Endodermal cell (in vitro differentiated cells): ENCODE data around the gene LMOD1. TPM values are rescaled to one million over a fixed set of nuclear protein-coding genes. Genes with fewer than 3 reads are reported as not detected.

Source experiments
- DNase-seq: peaks from one replicate; pipeline ENCODE4 v3.0.0-alpha.2; 2017
- H3K27ac ChIP-seq: 2 replicates; pipeline ENCODE4 v1.5.1; 2013; ENCODE audit warnings: mild to moderate bottlenecking, low read depth, low read length, moderate library complexity
- H3K27me3 ChIP-seq: 2 replicates; pipeline ENCODE4 v1.6.1; 2013; ENCODE audit warnings: mild to moderate bottlenecking, low read length, moderate library complexity; ENCODE audit not compliant: insufficient read depth, control insufficient read depth, poor library complexity, severe bottlenecking
- H3K36me3 ChIP-seq: 2 replicates; pipeline ENCODE4 v1.7.0; 2013; ENCODE audit warnings: mild to moderate bottlenecking, low read length, moderate library complexity; ENCODE audit not compliant: control insufficient read depth, insufficient read depth
- H3K4me1 ChIP-seq: one replicate; pipeline ENCODE4 v1.7.0; 2013; ENCODE audit warnings: low read length; ENCODE audit not compliant: control insufficient read depth, insufficient read depth
- H3K4me3 ChIP-seq: 2 replicates; pipeline ENCODE4 v1.5.1; 2013; ENCODE audit warnings: mild to moderate bottlenecking, low read length, moderate library complexity
- H3K9ac ChIP-seq: 2 replicates; pipeline ENCODE4 v1.6.1; 2013; ENCODE audit warnings: mild to moderate bottlenecking, low read length, moderate library complexity; ENCODE audit not compliant: poor library complexity, severe bottlenecking; ENCODE audit errors: extremely low read depth
- H3K9me3 ChIP-seq: 2 replicates; pipeline ENCODE4 v1.6.1; 2013; ENCODE audit warnings: mild to moderate bottlenecking, low read length, moderate library complexity; ENCODE audit not compliant: control insufficient read depth
- H3K27ac Mint-ChIP-seq: 2 replicates; pipeline ENCODE4 v1.8.0; 2020; ENCODE audit warnings: mixed read lengths
- H3K27me3 Mint-ChIP-seq: 2 replicates; pipeline ENCODE4 v1.8.0; 2021; ENCODE audit warnings: mild to moderate bottlenecking, mixed read lengths; ENCODE audit not compliant: insufficient read depth
- H3K36me3 Mint-ChIP-seq: 2 replicates; pipeline ENCODE4 v1.8.0; 2020; ENCODE audit warnings: low read depth, mixed read lengths
- H3K4me1 Mint-ChIP-seq: 2 replicates; pipeline ENCODE4 v1.8.0; 2020; ENCODE audit warnings: mixed read lengths
- H3K4me3 Mint-ChIP-seq: 2 replicates; pipeline ENCODE4 v1.8.0; 2020; ENCODE audit warnings: mild to moderate bottlenecking, moderate library complexity, mixed read lengths
- H3K9me3 Mint-ChIP-seq: 2 replicates; pipeline ENCODE4 v1.8.0; 2020; ENCODE audit warnings: mild to moderate bottlenecking, mixed read lengths
- CTCF ChIP-seq: fragments of 200-600 bp; sonication (generic); conservative IDR thresholded peaks from 2 replicates; pipeline ENCODE4 v1.5.0; 2021; ENCODE audit warnings: antibody characterized with exemption, mild to moderate bottlenecking
- WGBS, 2 experiments: methylation state at CpG; one replicate each; pipeline versions ENCODE4 v1.1.5 to v1.1.7; 2013; ENCODE audit warnings: missing lambda C conversion rate in 2 of 2, mixed read lengths in 1 of 2; ENCODE audit not compliant: insufficient coverage in 1 of 2, insufficient read length in 1 of 2; 5-methylcytosine and 5-hydroxymethylcytosine counted together
- total RNA-seq, 2 donors: library from RNA; stranded (reverse); fragmentation: NEBNext Ultra II Directional in 1 of 2; extraction: Animal tissue kit (Norgen Biotek cat#: 25700) in 1 of 2; gene quantifications; 2 replicates in 1 of 2; 3 replicates in 1 of 2; pipeline ENCODE4 v1.2.1, GENCODE V29; 2021

LMOD1 gene
- total RNA-seq, 2 donors from 2014 or later = 0.31 to 0.60 TPM

DNA sequence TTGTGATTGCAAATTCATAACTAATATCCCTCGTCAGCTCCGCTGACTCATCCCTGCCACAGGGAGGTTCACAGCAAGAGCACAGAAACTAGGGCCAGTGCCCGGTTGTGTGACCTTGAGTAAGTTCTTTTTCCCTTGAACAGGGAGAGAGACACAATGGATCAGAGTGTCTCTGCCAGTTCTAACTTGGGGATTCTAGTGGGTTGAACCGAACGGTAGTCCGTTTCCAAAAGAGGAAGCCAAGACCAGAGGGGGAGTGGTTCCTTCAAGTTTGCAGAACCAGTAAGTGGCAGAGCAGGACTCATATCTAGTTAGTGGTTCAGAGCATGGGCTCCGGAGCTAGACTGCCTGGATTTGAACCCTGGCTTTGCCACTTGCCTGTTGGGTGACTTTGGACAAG, 62.6 kb downstream of the LMOD1 start:
- Mint-ChIP-seq H3K36me3 (no peaks in the 10 kb centered on the region), H3K4me1 (peaks cover 23% of the 10 kb centered on the region)

DNA sequence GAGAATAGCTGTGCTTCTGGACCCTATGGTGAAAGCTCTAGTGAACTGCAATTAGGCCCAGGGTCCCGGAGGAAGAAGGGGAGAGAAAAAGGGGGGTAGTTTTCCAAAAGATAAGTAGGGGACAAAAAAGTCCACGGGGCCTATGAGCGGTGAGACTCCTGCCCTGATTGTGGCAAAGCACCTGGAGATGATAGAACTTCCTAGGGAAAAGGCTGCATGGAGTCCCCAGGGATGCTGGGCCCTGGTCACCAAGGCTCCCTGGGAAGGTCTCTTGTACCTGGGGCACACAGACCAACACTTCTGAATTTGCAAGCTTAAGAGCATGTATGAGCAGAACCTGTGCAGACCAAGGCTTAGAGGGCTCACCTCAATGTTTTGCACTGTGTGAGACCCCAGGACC, 63.1 kb downstream of the LMOD1 start:
- H3K27ac ChIP-seq = no peak overlapping the region
- no peaks in the 10 kb centered on the region for H3K9me3 Mint-ChIP-seq
- 92 to 100% methylated on average over 3 of the region's 3 CpGs for WGBS, 2 experiments
- no peak for DNase-seq
- H3K9ac ChIP-seq = no peak overlapping the region
- peaks cover 23% of the 10 kb centered on the region for H3K4me1 Mint-ChIP-seq
- no peak for TF ChIP-seq CTCF
- no peak overlapping the region for H3K4me3 Mint-ChIP-seq
- no peaks in the 10 kb centered on the region for H3K36me3 Mint-ChIP-seq
- peaks cover 4% of the 10 kb centered on the region for H3K36me3 ChIP-seq
- H3K27me3 ChIP-seq = peaks cover 8% of the 10 kb centered on the region
- peaks cover 13% of the 10 kb centered on the region for H3K27me3 Mint-ChIP-seq
- no peak overlapping the region for H3K4me3 ChIP-seq
- H3K4me1 ChIP-seq = peaks cover 3% of the 10 kb centered on the region
- H3K9me3 ChIP-seq = no peaks in the 10 kb centered on the region
- no peak overlapping the region for H3K27ac Mint-ChIP-seq

More for the DNA sequence above, 62.6 kb downstream of the LMOD1 start:
- Histone ChIP-seq H3K9me3 (no peaks in the 10 kb centered on the region), H3K27me3 (peaks cover 11% of the 10 kb centered on the region), H3K27ac (no peak overlapping the region), H3K36me3 (no peaks in the 10 kb centered on the region), H3K4me1 (peaks cover 5% of the 10 kb centered on the region), H3K9ac (no peak overlapping the region), H3K4me3 (no peak overlapping the region)
- 91 to 94% methylated on average over 6 to 7 of the region's 7 CpGs for WGBS, 2 experiments
- Mint-ChIP-seq H3K27me3 (peaks cover 15% of the 10 kb centered on the region), H3K27ac (no peak overlapping the region), H3K4me3 (no peak overlapping the region), H3K9me3 (no peaks in the 10 kb centered on the region)
- no peak for DNase-seq
- no peak for TF ChIP-seq CTCF

- H3K4me3 ChIP-seq = no peak overlapping the region
- no peaks in the 10 kb centered on the region for H3K36me3 Mint-ChIP-seq
- H3K4me3 Mint-ChIP-seq = no peak overlapping the region
- no peaks in the 10 kb centered on the region for H3K9me3 Mint-ChIP-seq
- no peaks in the 10 kb centered on the region for H3K9me3 ChIP-seq
- no peak overlapping the region for H3K27ac ChIP-seq
- no peak overlapping the region for H3K27ac Mint-ChIP-seq
- 100% methylated on average over 2 of the region's 2 CpGs; no CpG with 5 or more reads in 1 of the 2 experiments for WGBS, 2 experiments
- peaks cover 8% of the 10 kb centered on the region for H3K36me3 ChIP-seq
- peaks cover 2% of the 10 kb centered on the region for H3K27me3 ChIP-seq
- H3K4me1 ChIP-seq = peaks cover 3% of the 10 kb centered on the region
- TF ChIP-seq CTCF = peak; percentile 45
- H3K9ac ChIP-seq = no peak overlapping the region
- H3K27me3 Mint-ChIP-seq = peaks cover 7% of the 10 kb centered on the region
- no peak for DNase-seq
- peaks cover 23% of the 10 kb centered on the region for H3K4me1 Mint-ChIP-seq
Measured at GRCh38 chr1:201882665-201883132, 63.6 kb downstream of the LMOD1 start.
